Left renal pelvis (tissue), 4 donors: ENCODE data around the gene GNAI3. TPM values are rescaled to one million over a fixed set of nuclear protein-coding genes. Genes with fewer than 3 reads are reported as not detected.

Source experiments
- DNase-seq, 4 donors: peaks; one replicate each; pipeline ENCODE4 v3.0.0-alpha.2; 2013; ENCODE audit warnings: low read depth in 4 of 4, low spot score in 3 of 4
- polyA plus RNA-seq, 4 donors: library from polyadenylated mRNA; unstranded; fragments of 120-200 nt; gene quantifications; one replicate each; pipeline ENCODE4 v1.2.1, GENCODE V29; 2013; ENCODE audit not compliant: insufficient read length in 4 of 4

The GNAI3 gene
- polyA plus RNA-seq, 4 donors: 10.9 to 15.4 (median 12.7) TPM

GRCh38 chr1:109523706-109524105 lies 24.7 kb upstream of the GNAI3 start:
- DNase-seq: no peak

DNA sequence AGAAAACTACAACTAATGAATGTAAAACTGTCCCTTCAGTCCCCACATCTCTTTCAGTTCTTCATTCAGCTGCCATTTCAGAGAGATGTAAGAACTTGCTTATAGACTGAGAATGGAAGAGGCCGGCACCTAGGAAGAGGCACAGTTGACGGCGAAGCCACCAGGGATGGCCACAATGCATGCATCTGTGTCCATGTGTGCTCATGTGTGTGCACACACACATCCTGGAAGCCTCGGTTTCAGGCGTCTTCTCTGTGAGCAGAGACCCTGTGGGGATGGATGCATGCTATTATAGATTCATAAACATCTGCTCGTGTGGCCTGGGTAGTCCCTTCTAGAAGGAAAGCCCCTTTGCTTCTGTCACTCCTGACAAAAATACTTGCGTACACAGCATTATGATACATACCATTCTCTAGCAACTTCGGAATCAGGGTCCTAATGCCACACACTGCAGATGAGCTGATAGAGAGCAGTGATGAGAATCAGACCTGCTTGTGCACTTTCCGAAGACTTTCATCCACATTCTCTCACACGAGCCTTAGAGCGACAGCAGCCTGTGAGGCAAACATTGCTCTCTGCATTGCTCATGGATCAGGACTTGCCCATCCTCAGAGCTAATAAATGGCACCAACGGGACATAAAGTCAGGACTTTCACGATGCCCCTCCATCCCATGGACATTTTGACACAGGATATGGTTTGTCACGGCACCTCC lies 21.2 kb upstream of the GNAI3 start:
- no peak for DNase-seq

GRCh38 chr1:109527846-109528695 lies 20.3 kb upstream of the GNAI3 start:
- DNase-seq: no peak

- DNase-seq: no peak
Measured at GRCh38 chr1:109528712-109529111, 19.7 kb upstream of the GNAI3 start.

DNA sequence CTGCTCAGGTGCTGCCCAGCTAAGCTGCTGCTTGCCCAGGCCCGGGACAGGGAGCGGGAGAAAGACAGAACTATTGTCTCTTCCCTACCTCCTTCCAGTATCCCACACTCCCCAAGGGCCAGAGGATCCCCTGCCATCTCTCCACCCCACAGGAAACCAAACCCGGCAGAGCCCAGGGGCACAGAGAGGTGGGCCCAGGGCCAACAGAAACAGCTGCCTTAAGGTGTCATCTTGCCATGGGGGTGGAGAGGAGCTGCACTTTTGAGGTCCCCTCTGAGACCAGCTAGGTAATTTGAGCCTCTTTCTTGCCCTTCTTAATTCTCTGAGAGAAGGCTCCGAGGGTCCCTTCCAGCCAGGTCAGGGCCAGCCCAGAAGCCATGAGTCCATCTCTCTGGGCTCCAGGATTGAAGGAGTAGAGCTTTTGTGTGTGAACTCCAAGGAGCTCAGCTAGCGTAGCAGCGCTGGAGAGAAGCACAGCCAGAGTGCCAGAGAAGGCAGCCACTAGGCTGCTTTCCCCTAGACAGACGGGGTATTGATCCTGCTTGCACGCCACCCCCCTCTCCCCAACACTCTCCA lies 18.4 kb upstream of the GNAI3 start:
- no peak for DNase-seq

DNA sequence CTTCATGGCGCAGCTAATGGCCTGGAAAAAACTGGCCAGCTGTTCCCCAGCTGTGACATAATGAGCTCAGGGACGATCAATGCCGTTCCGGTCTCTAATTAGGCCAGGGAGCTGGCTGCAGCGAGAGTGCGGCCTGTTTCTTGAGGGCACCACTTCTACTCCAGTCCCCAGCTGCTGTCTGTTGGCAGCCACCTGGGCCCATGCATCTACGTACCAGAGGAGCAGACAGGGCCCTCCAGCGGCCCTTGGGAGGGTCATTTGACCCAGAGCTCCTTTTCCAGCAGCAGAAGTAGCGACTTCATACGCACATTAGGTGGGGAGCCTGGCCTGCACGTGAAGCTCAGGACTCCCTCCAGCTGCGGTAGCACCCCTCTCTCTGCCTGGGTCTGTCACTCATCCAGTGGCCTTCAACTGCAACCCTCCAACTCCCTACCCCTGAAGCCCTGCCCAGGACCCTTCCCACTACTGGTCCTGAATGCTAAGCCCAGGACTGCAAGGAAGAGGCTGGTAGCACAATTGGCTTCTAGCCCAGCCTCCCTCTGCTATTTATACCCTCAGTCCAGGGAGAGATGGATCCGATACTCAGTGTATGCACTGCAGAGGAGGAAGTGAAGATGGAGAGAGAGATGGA lies 17.8 kb upstream of the GNAI3 start:
- no peak for DNase-seq

DNA sequence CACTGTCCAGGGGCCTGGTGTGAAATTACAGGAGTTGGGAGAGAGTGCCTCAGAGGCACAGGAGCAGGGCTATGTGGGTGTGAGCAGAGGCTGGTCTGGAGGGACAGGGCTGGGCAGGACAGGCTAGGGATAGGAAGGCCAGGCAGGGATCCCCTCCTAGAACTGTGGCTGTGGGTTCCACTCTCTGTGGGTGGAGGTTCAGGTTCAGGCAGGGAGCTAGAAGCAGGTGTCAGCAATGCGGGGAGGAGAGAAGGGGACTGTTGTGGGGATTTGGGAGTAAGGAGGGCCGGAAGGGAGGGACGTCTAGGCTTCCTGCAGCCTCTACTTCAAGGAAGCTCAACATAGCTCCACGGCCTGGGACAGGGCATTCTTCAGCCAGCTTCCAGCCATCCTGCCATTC lies 17.0 kb upstream of the GNAI3 start:
- no peak for DNase-seq

GRCh38 chr1:109531826-109532364 lies 16.5 kb upstream of the GNAI3 start:
- no peak for DNase-seq

DNA sequence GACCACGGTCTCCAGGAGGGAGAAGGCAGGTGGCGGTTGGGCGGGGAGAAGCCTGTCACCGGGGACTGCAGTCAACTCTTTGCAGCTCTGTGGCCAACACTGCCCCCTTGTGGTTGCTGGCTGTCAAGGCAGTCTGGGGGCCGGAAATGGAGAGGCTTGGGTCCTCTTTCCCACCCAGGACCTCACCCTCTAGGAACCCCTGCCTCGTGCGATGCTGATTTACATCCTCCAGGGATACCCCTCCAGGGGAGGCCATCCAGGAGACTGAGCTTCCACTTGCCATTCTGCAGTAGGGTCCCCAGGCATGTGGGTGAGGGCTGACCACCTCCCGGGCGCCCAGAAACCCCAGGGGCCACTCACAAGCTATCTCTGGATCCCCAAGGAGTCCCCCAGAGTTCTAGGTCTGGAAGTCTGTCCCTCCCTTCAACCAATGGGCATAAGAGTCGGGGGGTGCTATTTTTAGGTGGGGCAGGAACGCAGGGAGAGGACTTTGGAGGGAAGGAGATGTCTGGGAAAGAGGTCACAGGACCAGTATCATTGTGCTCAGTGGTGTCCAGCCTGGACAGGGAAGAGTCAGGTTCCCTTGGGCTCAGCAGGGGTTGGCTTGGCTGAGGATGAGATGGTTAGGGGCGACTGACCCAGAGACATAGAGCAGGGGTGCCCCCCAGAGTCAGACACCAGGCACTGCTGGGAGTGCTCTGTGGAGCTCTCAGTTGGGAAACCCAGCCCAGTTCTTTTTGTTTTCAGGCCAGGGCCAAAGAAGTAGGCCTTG lies 15.9 kb upstream of the GNAI3 start:
- peak in 1 of 4 donors; percentile 68 for DNase-seq

DNA sequence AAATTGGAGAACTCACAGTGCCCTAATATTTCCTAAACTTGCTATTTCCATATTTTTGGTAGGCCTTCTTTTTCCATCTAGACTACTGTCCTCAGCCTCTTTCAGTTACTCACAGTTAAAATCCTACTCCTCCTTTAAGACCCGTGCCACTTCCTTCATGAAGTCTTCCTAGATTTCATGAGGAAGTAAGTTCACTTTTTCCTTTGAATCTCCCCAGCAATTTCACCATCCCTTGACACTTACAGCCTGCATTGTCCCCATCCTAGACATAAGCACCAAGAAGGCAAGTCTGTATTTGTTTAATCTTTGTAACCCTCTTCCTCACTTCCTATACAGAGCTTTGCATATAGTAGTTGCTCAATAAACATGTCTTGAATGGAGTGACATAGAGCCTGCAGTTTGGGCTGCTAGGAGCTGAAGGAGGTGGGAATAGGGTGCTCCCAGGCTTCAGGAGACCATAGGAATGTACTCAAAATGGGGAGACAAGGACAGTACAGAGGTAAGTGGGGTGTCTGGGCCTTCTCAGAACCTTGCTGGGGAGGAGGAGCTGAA lies 14.0 kb upstream of the GNAI3 start:
- no peak for DNase-seq

DNA sequence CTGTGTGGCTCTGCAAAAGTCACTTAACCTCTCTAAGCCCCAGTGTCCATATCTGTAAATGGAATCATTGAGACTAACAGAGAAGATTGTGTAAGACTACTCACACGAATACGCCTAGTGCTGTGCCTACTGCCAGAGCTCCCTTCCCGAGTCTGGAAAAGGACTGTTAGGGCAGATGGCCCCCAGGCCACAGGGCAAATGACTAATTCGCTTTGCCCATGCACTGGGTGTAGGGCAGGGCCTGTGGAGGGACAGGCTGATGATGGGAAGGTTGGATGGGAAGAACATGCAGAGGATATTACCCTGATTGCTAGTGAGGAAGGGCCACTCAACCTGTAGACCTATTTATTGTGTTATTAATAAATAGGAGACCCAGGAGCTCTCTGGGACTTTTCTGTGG lies 12.9 kb upstream of the GNAI3 start:
- DNase-seq: no peak

- DNase-seq: no peak
Measured at GRCh38 chr1:109535971-109536491, 12.4 kb upstream of the GNAI3 start.

- DNase-seq: no peak
Measured at GRCh38 chr1:109537450-109538178, 10.8 kb upstream of the GNAI3 start.

DNA sequence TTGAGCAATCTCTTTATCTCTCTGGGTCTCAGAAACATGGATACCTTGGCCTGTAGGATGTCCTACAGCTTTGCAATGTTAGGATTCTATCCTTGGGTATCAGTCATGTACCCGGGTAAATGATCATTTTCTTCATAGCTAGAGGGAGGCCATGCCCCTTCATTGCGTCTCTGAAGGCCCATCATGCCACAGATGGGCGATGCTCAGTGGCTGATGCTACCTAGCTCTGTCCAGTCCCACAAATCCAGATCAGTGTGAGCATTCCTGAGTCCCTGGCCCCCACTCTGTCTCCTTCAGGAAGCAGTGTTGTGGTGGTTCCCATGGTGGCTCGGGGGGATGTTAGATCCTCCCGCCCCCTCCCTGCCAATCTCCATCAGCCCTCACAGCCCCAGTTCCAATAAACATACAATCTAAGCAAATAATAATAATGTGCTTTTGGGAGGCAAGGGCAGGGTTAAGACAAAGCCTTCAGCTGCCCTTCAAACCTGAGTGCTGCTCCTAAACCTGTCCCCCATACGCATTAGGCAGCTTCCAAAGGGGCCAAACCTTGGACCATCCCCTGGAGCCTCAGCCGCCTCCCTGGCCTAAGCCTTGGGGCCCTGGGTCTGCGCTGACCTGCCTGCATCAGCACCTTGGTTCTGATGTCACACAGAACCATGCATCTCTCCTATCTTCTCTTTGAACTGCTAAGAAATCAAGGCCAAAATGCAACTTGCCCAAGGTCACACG lies 9.4 kb upstream of the GNAI3 start:
- no peak for DNase-seq

DNA sequence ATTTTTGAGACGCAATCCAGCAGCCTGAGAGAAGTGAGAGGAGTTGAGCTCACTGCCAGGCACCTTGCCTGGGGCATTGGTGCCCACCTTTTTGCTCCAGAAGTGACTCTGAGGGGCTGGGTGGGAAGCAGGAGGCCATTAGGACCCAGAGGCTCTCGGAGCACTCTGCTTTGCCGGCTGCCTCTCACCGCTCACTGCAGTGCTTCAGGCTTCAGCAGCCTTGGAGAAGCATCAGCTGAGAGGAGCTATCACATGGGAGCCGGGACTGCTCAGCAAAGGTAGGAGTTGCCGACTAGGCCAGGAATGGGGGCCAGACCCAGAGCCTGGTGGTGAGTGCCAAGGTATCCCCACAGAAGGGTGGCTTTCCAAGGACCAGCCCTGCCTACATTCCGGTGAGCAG lies 8.7 kb upstream of the GNAI3 start, which contains the start of gene GPR61:
Gene GPR61, plus strand, starts transcription at position 197 of the 400 bp plus-strand sequence. CDS start 3,151 bp downstream, outside the sequence.
- DNase-seq: no peak

- no peak for DNase-seq
Measured at GRCh38 chr1:109541102-109541501, 7.3 kb upstream of the GNAI3 start.

- no peak for DNase-seq
Measured at GRCh38 chr1:109542657-109543056, 5.8 kb upstream of the GNAI3 start.
